ENCODE measurements around the gene DLG2.
"Not testable (repeated sequence)": the region's sequence is repeated elsewhere in the genome, so short reads cannot be mapped to it uniquely, and the experiment has no call there.

Gene DLG2

GRCh38 chr11:83791557-83791956 is 1835.6 kb downstream of the DLG2 start:
- no peak for DNase-seq

- no peak for DNase-seq
These were observed 1841.2 kb downstream of the DLG2 start for GRCh38 chr11:83785942-83786341.

- DNase-seq = no peak
These were observed 1842.7 kb downstream of the DLG2 start for GRCh38 chr11:83784419-83784818.

- DNase-seq = no peak
These were observed 1844.8 kb downstream of the DLG2 start for GRCh38 chr11:83782329-83782728.

- no peak for DNase-seq
These were observed 1847.3 kb downstream of the DLG2 start for GRCh38 chr11:83779876-83780275.

- DNase-seq = no peak
These were observed 1848.5 kb downstream of the DLG2 start for GRCh38 chr11:83778596-83778995.

GRCh38 chr11:83773950-83774880 is 1852.9 kb downstream of the DLG2 start:
- no peak for DNase-seq

GRCh38 chr11:83768489-83768888 is 1858.7 kb downstream of the DLG2 start:
- no peak for DNase-seq

GRCh38 chr11:83766932-83767331 is 1860.2 kb downstream of the DLG2 start:
- no peak for DNase-seq

GRCh38 chr11:83764643-83765042 is 1862.5 kb downstream of the DLG2 start:
- DNase-seq = peak; percentile 4

GRCh38 chr11:83760932-83761331 is 1866.2 kb downstream of the DLG2 start:
- no peak for DNase-seq

GRCh38 chr11:83759148-83759547 is 1868.0 kb downstream of the DLG2 start:
- DNase-seq = no peak

GRCh38 chr11:83751041-83751440 is 1876.1 kb downstream of the DLG2 start:
- no peak for DNase-seq

GRCh38 chr11:83746921-83747585 is 1880.1 kb downstream of the DLG2 start:
- DNase-seq = no peak

- DNase-seq = no peak
These were observed 1882.4 kb downstream of the DLG2 start for GRCh38 chr11:83744620-83745192.

- DNase-seq = no peak
These were observed 1890.5 kb downstream of the DLG2 start for GRCh38 chr11:83736684-83737083.

- no peak for DNase-seq
These were observed 1893.0 kb downstream of the DLG2 start for GRCh38 chr11:83734120-83734519.

- DNase-seq = not testable (repeated sequence)
These were observed 1895.9 kb downstream of the DLG2 start for GRCh38 chr11:83731288-83731687.

- DNase-seq = no peak
These were observed 1898.9 kb downstream of the DLG2 start for GRCh38 chr11:83728281-83728680.

GRCh38 chr11:83727251-83727650 is 1899.9 kb downstream of the DLG2 start:
- DNase-seq = no peak

GRCh38 chr11:83726316-83726715 is 1900.8 kb downstream of the DLG2 start:
- DNase-seq = no peak

GRCh38 chr11:83725728-83726127 is 1901.4 kb downstream of the DLG2 start:
- DNase-seq = no peak

- DNase-seq = no peak
These were observed 1901.9 kb downstream of the DLG2 start for GRCh38 chr11:83725269-83725560.

- DNase-seq = peak; percentile 29
These were observed 1903.1 kb downstream of the DLG2 start for GRCh38 chr11:83723999-83724398.

Measured in activated CD4-positive, alpha-beta T cell treated with anti-CD3 and anti-CD28 coated beads, Interleukin-2, Interleukin-6, amounts not matched to agents 100 ng/mL and 50 ng/mL, durations not matched to agents 16 hours and 8 hours (primary cell).